HG03521 (cell line): ENCODE measurements around the gene PGRMC2.

Source experiments
- ATAC-seq: cut with Tn5 transposase; IDR thresholded peaks from one replicate; pipeline ENCODE4 v1.9.1; 2021; ENCODE audit warnings: mild to moderate bottlenecking, moderate library complexity; ENCODE audit not compliant: unreplicated experiment

Gene PGRMC2

GRCh38 chr4:128221586-128221985 is 66.0 kb downstream of the PGRMC2 start:
- ATAC-seq = no peak

GRCh38 chr4:128220286-128221235 is 67.1 kb downstream of the PGRMC2 start:
- no peak for ATAC-seq
